ENCODE measurements around the gene C3orf22.

GRCh38 chr3:126500016-126500415, 58.7 kb downstream of the C3orf22 start:
- TF ChIP-seq CTCF (conservative IDR thresholded peaks at IDR 0.05 in 1 of 2, IDR thresholded peaks at IDR 0.05 in 1 of 2; ENCODE audit: extremely low read depth in 1 of 2, insufficient read depth in 1 of 2, low read depth in 1 of 2, low read length in 2 of 2) (no peak), EZH2 (IDR thresholded peaks at IDR 0.05; ENCODE audit: borderline replicate concordance, low read length) (no peak)
